Esophagus squamous epithelium (tissue), 4 donors: ENCODE measurements around the gene GMCL2.

Source experiments
- CTCF ChIP-seq, 6 experiments: fragments of 450-650 bp in 4 of 6; fragments of 200-600 bp in 2 of 6; sonication (generic) in 2 of 6; IDR thresholded peaks; one replicate each; pipeline ENCODE4 v1.5.1; 2016 to 2019; ENCODE audit warnings: antibody characterized with exemption in 6 of 6, mild to moderate bottlenecking in 4 of 6, moderate library complexity in 4 of 6
- POLR2A ChIP-seq, 4 donors: fragments of 450-650 bp; IDR thresholded peaks; one replicate each; pipeline ENCODE4 v1.6.1; 2017; ENCODE audit warnings: antibody characterized with exemption in 4 of 4, mild to moderate bottlenecking in 4 of 4, moderate library complexity in 3 of 4

DNA sequence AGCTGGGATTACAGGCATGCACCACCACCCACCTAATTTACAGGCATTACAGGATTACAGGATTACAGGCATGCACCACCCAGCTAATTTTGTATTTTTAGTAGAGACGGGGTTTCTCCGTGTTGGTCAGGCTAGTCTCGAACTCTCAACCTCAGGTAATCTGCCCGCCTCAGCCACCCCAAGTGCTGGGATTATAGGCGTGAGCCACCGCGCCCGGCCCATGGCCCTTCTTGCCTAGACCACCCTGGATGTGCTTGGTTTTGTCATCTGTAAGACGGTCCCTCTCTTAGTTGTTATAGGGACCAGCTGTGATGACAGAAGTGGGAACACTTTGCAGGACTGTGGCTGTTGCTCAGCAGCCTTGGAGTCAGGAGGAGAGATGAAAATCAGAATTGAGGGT, 49.0 kb upstream of the GMCL2 start:
- TF ChIP-seq CTCF (IDR thresholded peaks at IDR 0.05) (no peak), POLR2A (IDR thresholded peaks at IDR 0.05) (no peak)
